ENCODE results near the gene RSPRY1. TPM values are rescaled to one million over a fixed set of nuclear protein-coding genes. Genes with fewer than 3 reads are reported as not detected.
A peak's percentile ranks its signal among the peaks of the same experiment; 100 is the strongest.

RSPRY1 gene
- total RNA-seq, 4 donors from 2014 or later = 22.7 to 40.6 (median 28.9) TPM

DNA sequence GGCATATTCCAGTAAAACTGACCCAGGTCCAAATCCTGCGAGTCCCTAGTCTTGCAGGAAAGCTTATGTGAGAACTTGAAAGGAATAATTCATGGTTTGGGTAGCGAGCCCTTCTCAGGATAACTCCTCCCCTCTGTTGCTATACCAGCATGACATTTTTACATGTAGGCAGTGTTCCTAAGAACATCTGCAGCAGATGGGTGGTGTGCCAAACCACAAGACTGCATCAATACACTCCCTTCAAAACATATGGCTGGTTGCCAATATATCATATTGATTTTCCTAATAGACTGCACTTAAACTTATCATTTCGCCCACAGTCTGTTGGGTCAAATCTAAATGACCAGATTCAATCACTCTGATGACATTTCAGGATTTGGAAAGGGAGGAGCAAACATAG, 20.2 kb upstream of the RSPRY1 start:
- TF ChIP-seq, protein P1, sequence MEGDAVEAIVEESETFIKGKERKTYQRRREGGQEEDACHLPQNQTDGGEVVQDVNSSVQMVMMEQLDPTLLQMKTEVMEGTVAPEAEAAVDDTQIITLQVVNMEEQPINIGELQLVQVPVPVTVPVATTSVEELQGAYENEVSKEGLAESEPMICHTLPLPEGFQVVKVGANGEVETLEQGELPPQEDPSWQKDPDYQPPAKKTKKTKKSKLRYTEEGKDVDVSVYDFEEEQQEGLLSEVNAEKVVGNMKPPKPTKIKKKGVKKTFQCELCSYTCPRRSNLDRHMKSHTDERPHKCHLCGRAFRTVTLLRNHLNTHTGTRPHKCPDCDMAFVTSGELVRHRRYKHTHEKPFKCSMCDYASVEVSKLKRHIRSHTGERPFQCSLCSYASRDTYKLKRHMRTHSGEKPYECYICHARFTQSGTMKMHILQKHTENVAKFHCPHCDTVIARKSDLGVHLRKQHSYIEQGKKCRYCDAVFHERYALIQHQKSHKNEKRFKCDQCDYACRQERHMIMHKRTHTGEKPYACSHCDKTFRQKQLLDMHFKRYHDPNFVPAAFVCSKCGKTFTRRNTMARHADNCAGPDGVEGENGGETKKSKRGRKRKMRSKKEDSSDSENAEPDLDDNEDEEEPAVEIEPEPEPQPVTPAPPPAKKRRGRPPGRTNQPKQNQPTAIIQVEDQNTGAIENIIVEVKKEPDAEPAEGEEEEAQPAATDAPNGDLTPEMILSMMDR (IDR thresholded peaks at IDR 0.05) = no peak
- ATAC-seq (ENCODE audit: low FRiP score) (no peak), DNase-seq (ENCODE audit: low spot score) (no peak)

DNA sequence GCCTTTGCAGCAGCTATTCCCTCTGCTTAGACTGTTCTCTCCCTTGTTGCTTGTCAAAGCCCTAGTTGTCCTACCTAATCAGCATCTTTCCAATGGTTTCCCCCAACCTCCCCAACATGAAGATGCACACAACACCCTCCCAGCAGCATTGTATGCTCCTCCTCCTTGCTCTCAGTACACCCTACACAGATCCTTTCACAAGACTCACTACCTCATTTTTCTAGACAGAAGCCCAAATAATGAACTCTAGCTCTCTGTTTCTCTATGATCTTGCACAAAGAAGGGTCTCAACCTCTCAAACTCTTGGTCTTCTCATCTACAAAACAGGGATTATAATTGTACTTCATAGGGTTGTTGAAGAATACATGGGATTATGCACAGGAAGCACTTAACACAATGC, 19.7 kb upstream of the RSPRY1 start:
- DNase-seq (ENCODE audit: low spot score) (no peak), ATAC-seq (ENCODE audit: low FRiP score) (no peak)
- TF ChIP-seq, protein P1 (IDR thresholded peaks at IDR 0.05) = no peak

GRCh38 chr16:57166951-57167350, 19.2 kb upstream of the RSPRY1 start:
- DNase-seq (ENCODE audit: low spot score) = no peak
- ATAC-seq (ENCODE audit: low FRiP score) = no peak
- TF ChIP-seq, protein P1 (IDR thresholded peaks at IDR 0.05) = no peak

DNA sequence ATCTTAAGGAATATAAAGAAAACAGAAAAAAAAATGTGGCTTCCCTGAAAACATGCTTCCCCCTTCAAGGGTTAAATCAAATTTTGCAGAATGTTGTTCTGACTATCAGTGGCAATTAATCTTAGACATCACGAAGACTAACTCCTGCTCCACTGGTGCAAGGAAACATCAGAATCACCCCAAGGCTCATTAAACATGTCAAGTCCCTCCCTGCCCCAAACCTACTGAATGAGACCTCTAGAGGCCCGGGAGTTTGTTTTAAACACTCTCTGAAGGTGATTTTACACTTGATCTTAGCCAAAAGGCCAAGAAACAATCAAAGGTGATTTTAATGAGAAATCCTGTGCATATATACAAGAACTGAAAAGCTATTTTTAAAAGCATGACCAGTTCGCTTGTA, 18.6 kb upstream of the RSPRY1 start:
- no peak for ATAC-seq (ENCODE audit: low FRiP score)
- no peak for DNase-seq (ENCODE audit: low spot score)
- TF ChIP-seq, protein P1 (IDR thresholded peaks at IDR 0.05) = no peak

GRCh38 chr16:57167953-57168352, 18.2 kb upstream of the RSPRY1 start:
- no peak for DNase-seq (ENCODE audit: low spot score)
- ATAC-seq (ENCODE audit: low FRiP score) = peak; percentile 59
- TF ChIP-seq, protein P1 (IDR thresholded peaks at IDR 0.05) = no peak

GRCh38 chr16:57169327-57169726, 16.8 kb upstream of the RSPRY1 start:
- TF ChIP-seq, protein P1 (IDR thresholded peaks at IDR 0.05) = no peak
- ATAC-seq (ENCODE audit: low FRiP score) = no peak
- no peak for DNase-seq (ENCODE audit: low spot score)

DNA sequence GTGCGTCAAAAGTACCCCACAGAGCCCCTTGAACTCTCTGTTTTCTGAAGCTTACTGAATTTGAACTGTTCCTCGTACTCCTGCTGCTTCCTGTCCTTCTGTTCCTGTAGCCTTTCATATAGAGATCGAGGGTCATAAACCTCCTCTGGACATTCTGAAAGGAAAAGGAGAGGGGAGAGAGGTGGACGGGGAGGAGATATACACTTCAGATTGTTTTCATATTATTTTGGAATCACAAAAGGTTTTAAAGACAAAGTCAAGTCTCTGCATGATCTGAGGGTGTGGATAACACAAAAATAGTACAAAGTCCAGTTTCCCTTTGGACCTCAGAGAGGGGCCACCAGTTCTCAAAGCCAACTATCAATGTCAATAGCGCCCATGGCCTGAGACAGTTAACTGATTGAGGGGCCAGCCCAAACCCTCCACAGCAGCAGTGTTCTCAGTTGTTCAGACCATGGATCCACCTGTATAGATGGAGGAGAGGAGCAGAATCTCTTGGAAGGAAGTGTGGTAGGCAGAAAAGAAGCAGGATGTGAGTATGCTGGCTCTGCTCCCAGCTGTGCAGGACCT, 13.3 kb upstream of the RSPRY1 start:
- ATAC-seq (ENCODE audit: low FRiP score) = no peak
- DNase-seq (ENCODE audit: low spot score) = no peak
- TF ChIP-seq, protein P1 (IDR thresholded peaks at IDR 0.05) = no peak

Measured in omental fat pad (tissue), 4 donors.